Measurements from ENCODE around the gene OPTN.
"Not testable (repeated sequence)": the region's sequence is repeated elsewhere in the genome, so short reads cannot be mapped to it uniquely, and the experiment has no call there.

DNA sequence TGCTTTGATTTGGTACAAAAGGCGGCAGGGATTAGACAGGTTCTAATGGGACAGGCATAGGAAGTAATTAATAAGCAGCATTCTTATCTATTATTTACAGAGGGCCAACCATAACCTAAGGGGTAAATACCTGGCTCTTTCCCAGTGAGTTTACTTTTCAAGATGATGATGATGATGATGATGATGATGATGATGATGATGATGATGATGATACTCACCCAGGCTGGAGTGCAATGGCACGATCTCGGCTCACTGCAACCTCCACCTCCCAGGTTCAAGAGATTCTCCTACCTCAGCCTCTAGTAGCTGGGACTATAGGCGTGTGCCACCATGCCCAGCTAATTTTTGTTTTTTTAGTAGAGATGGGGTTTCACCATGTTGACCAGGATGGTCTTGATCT is 5.9 kb upstream of the OPTN start:
- TF ChIP-seq, protein P1, sequence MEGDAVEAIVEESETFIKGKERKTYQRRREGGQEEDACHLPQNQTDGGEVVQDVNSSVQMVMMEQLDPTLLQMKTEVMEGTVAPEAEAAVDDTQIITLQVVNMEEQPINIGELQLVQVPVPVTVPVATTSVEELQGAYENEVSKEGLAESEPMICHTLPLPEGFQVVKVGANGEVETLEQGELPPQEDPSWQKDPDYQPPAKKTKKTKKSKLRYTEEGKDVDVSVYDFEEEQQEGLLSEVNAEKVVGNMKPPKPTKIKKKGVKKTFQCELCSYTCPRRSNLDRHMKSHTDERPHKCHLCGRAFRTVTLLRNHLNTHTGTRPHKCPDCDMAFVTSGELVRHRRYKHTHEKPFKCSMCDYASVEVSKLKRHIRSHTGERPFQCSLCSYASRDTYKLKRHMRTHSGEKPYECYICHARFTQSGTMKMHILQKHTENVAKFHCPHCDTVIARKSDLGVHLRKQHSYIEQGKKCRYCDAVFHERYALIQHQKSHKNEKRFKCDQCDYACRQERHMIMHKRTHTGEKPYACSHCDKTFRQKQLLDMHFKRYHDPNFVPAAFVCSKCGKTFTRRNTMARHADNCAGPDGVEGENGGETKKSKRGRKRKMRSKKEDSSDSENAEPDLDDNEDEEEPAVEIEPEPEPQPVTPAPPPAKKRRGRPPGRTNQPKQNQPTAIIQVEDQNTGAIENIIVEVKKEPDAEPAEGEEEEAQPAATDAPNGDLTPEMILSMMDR (IDR thresholded peaks at IDR 0.05): not testable (repeated sequence)
- TF ChIP-seq POLR2A (IDR thresholded peaks at IDR 0.05): not testable (repeated sequence)
